Measurements from ENCODE around the gene MYL11.
"Not testable (repeated sequence)": the region's sequence is repeated elsewhere in the genome, so short reads cannot be mapped to it uniquely, and the experiment has no call there.

DNA sequence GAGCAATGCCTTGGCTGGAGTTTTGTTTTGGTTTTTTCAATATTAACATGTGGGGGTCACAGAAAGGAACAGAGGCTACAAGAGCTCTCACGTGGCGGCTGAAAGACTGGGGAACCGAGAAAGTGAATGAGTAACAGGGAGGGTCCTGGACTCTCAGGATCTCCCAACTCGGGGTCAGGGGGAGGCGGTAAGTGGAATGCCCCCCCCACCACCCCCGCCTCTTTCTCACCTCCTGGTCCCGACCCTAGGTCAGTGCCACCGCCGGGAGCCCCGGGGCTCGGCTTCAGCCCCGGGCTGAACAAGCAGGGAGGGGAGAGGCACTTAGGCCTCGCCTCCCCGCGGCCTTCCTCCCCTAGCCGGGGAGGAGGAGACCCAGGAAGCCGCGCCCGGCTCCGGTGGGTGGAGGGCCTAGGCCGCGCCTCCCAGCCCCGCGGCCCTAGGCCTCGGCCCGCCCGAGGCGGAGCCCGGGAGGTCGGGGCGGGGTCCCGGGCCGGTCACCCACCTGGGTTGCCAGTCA is 40.1 kb upstream of the MYL11 start:
- TF ChIP-seq, protein P1, sequence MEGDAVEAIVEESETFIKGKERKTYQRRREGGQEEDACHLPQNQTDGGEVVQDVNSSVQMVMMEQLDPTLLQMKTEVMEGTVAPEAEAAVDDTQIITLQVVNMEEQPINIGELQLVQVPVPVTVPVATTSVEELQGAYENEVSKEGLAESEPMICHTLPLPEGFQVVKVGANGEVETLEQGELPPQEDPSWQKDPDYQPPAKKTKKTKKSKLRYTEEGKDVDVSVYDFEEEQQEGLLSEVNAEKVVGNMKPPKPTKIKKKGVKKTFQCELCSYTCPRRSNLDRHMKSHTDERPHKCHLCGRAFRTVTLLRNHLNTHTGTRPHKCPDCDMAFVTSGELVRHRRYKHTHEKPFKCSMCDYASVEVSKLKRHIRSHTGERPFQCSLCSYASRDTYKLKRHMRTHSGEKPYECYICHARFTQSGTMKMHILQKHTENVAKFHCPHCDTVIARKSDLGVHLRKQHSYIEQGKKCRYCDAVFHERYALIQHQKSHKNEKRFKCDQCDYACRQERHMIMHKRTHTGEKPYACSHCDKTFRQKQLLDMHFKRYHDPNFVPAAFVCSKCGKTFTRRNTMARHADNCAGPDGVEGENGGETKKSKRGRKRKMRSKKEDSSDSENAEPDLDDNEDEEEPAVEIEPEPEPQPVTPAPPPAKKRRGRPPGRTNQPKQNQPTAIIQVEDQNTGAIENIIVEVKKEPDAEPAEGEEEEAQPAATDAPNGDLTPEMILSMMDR (IDR thresholded peaks at IDR 0.05): not testable (repeated sequence)
- not testable (repeated sequence) for TF ChIP-seq RXRA (IDR thresholded peaks at IDR 0.05; ENCODE audit: borderline replicate concordance, low read depth); POLR2AphosphoS5 (IDR thresholded peaks at IDR 0.05; ENCODE audit: low read depth, low read length); SIN3A (IDR thresholded peaks at IDR 0.05; ENCODE audit: borderline replicate concordance, low read depth, low read length); EP300 (IDR thresholded peaks at IDR 0.05; ENCODE audit: borderline replicate concordance in 1 of 2, low read depth in 1 of 2, low read length in 1 of 2); MEF2A (IDR thresholded peaks at IDR 0.05; ENCODE audit: borderline replicate concordance, low read depth); TCF12 (IDR thresholded peaks at IDR 0.05)
- TF ChIP-seq, protein P2, sequence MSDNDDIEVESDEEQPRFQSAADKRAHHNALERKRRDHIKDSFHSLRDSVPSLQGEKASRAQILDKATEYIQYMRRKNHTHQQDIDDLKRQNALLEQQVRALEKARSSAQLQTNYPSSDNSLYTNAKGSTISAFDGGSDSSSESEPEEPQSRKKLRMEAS (IDR thresholded peaks at IDR 0.05; ENCODE audit: low read depth): not testable (repeated sequence)

Measured in SK-N-SH (cell line).